Measurements from ENCODE around the gene FAM120AOS.

- TF ChIP-seq CTCF (IDR thresholded peaks at IDR 0.05; ENCODE audit: poor library complexity) (no peak), EZH2phosphoT487 (IDR thresholded peaks at IDR 0.05; ENCODE audit: low read depth, severe bottlenecking, unreplicated experiment) (no peak), EZH2 (IDR thresholded peaks at IDR 0.05; ENCODE audit: borderline replicate concordance) (no peak)
These were observed 17.2 kb downstream of the FAM120AOS start for GRCh38 chr9:93436218-93436617.
